ENCODE data around the gene C16orf90.

DNA sequence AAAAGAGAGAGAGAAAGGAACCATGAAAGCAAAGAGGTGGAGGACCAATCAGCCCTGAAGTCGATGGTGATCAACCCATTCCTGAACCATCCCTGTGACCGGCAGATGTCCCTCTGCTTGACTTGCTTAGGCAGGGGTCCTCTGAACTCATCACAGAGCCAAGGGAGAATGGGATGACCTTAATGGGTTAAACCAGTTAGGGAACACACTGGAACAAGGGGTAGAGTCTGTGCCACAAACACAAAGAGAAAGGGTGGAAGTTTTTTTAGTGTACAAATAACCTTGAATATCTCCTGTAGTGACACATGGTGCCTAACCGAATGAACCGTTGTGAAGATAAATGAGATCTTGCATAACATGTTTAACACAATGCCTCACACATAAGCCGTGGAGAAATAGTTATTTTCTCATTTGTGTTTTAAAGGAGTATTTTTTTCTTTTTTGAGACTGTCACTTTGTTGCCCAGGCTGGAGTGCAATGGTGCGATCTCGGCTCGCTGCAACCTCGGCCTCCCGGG, 40.6 kb downstream of the C16orf90 start:
- no peak for TF ChIP-seq POLR2A (IDR thresholded peaks at IDR 0.05)
- TF ChIP-seq, protein P1, sequence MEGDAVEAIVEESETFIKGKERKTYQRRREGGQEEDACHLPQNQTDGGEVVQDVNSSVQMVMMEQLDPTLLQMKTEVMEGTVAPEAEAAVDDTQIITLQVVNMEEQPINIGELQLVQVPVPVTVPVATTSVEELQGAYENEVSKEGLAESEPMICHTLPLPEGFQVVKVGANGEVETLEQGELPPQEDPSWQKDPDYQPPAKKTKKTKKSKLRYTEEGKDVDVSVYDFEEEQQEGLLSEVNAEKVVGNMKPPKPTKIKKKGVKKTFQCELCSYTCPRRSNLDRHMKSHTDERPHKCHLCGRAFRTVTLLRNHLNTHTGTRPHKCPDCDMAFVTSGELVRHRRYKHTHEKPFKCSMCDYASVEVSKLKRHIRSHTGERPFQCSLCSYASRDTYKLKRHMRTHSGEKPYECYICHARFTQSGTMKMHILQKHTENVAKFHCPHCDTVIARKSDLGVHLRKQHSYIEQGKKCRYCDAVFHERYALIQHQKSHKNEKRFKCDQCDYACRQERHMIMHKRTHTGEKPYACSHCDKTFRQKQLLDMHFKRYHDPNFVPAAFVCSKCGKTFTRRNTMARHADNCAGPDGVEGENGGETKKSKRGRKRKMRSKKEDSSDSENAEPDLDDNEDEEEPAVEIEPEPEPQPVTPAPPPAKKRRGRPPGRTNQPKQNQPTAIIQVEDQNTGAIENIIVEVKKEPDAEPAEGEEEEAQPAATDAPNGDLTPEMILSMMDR (IDR thresholded peaks at IDR 0.05), result no peak

Measured in uterus (tissue), 2 donors.